BJ (cell line): ENCODE measurements around the gene RAB11FIP4. TPM values are rescaled to one million over a fixed set of nuclear protein-coding genes. Genes with fewer than 3 reads are reported as not detected.

Experiments used
- CTCF ChIA-PET: fragments of 350-600 bp; formaldehyde crosslinking; extraction: SDS; loops from one replicate; lab custom pipeline; 2021; ENCODE audit warnings: antibody characterized with exemption, inconsistent platforms; lab: Yijun Ruan, JAX
- POLR2A ChIA-PET: fragments of 300-600 bp; sonication (Branson Sonifier 250); formaldehyde crosslinking; extraction: SDS; loops from one replicate; lab custom pipeline; 2021; ENCODE audit warnings: antibody characterized with exemption; lab: Charles Lee
- DNase-seq: peaks from one replicate; pipeline ENCODE4 v3.0.0-alpha.2; 2011; ENCODE audit warnings: low read depth
- H3K27me3 ChIP-seq: 2 replicates; pipeline ENCODE4 v1.6.0; 2011; ENCODE audit warnings: low read length; ENCODE audit not compliant: control insufficient read depth, insufficient read depth
- H3K36me3 ChIP-seq: 2 replicates; pipeline ENCODE4 v1.5.1; 2011; ENCODE audit warnings: low read length; ENCODE audit not compliant: control insufficient read depth, insufficient read depth
- H3K4me3 ChIP-seq: 2 replicates; pipeline ENCODE4 v1.5.1; 2011; ENCODE audit warnings: low read depth, mild to moderate bottlenecking, control low read depth, low read length
- polyA plus RNA-seq: library from polyadenylated mRNA; depleted of rRNA; stranded (reverse); fragments of >200 nt; gene quantifications from 2 replicates; pipeline ENCODE4 v1.2.3, GENCODE V29; 2011
- TF ChIP-seq, protein P1 (sequence below): IDR thresholded peaks from 2 replicates; pipeline ENCODE4 v1.5.1; 2011; ENCODE audit warnings: low read depth, mild to moderate bottlenecking, control low read depth, inconsistent platforms, low read length, moderate library complexity; ENCODE audit not compliant: insufficient read depth

The RAB11FIP4 gene
- polyA plus RNA-seq, 1 experiment, result 0.15 TPM

DNA sequence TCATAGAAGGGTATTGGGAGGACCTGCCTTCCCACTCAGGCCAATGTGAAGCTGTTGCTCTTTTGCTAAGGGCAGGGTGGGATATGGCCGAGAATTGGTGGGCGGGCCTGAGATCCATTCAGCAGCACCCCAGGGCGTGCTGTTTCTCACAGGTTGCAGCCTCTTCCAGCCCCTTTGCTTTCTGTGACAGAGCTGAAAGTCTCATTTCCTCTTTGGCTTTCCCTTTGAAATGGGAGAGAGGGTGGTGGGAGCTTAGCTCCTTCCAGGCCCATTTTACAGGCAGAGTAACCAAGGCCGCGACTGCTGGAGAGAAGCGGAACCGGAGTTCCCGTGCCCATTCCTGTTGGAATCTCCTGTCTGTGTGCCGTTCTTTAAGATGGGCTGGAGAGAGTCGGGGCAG lies 183.0 kb downstream of the RAB11FIP4 start:
- DNase-seq, result no peak
- CTCF ChIA-PET, result no interaction called here
- H3K27me3 ChIP-seq, result no peaks in the 10 kb centered on the region
- H3K36me3 ChIP-seq, result peaks cover 20% of the 10 kb centered on the region
- TF ChIP-seq, protein P1, sequence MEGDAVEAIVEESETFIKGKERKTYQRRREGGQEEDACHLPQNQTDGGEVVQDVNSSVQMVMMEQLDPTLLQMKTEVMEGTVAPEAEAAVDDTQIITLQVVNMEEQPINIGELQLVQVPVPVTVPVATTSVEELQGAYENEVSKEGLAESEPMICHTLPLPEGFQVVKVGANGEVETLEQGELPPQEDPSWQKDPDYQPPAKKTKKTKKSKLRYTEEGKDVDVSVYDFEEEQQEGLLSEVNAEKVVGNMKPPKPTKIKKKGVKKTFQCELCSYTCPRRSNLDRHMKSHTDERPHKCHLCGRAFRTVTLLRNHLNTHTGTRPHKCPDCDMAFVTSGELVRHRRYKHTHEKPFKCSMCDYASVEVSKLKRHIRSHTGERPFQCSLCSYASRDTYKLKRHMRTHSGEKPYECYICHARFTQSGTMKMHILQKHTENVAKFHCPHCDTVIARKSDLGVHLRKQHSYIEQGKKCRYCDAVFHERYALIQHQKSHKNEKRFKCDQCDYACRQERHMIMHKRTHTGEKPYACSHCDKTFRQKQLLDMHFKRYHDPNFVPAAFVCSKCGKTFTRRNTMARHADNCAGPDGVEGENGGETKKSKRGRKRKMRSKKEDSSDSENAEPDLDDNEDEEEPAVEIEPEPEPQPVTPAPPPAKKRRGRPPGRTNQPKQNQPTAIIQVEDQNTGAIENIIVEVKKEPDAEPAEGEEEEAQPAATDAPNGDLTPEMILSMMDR, result no peak
- no peak overlapping the region for H3K4me3 ChIP-seq
- POLR2A ChIA-PET, result no interaction called here

DNA sequence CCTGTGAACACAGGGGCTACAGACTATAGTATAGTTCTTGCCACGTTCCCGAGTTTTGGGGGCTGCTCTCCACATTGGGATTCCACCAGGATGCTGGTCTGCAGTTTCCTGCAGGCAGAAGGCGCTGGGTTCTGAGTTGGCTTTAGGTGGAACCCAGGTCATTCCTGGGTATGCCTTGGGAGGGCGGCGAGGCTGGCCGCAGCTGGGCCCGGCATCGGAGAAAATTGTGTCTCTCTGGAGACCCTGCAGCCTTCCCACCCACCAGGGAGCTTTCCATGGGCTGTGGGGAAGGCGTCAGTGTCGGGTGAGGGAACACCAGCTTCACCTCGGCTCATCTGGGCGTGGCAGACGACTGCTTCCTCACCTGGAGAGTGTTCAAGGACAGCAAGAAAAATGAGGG lies 183.6 kb downstream of the RAB11FIP4 start:
- ChIA-PET POLR2A (no interaction called here), CTCF (no interaction called here)
- Histone ChIP-seq H3K27me3 (no peaks in the 10 kb centered on the region), H3K36me3 (peaks cover 20% of the 10 kb centered on the region), H3K4me3 (no peak overlapping the region)
- DNase-seq, result no peak
- TF ChIP-seq, protein P1, result no peak

DNA sequence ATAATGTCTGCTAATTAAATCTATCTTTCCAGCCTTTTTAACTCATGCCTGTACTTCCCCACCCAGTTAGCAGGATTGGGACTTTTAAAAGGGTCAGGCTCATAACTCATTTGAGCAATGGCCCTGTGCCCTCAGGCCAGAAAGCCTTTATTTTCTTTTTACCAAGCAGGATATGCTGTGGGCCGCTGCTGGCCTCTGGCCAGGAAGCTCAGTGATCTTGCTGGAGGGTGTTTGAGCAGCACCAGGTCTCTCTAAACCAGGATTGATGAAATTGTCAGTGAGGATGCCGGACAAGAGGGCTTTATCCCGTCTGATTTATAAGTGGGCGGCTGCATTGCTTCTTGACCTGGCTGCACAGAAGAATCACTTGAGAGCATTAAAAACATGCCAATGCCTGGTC lies 187.8 kb downstream of the RAB11FIP4 start:
- DNase-seq, result no peak
- CTCF ChIA-PET, result no interaction called here
- POLR2A ChIA-PET, result interaction anchor here (0.7 kb wide), 1 partner anchor 9 kb away, joined by 6 read pairs; no protein-coding TSS in a partner anchor
- H3K4me3 ChIP-seq, result no peak overlapping the region
- no peaks in the 10 kb centered on the region for H3K27me3 ChIP-seq
- TF ChIP-seq, protein P1, result no peak
- peaks cover 14% of the 10 kb centered on the region for H3K36me3 ChIP-seq

DNA sequence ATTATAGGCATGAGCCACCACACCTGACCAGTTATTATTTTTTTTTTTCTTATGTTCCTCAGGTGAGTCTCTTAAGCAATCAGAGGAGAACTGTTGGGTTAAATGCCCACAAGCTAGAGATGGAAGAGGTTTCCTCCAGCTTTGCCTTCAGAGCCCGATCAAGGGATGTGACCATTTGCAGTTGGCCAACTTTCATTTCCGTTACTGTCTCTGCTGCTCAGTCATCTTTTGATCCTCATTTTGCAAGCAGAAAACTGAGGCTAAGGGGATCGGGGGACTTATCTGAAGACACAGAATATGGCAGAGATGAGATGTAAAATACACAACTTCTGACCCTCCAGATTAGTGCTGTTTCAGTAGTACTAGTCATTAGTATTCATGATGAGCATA lies 188.8 kb downstream of the RAB11FIP4 start:
- Histone ChIP-seq H3K27me3 (no peaks in the 10 kb centered on the region), H3K36me3 (peaks cover 15% of the 10 kb centered on the region), H3K4me3 (no peak overlapping the region)
- DNase-seq, result no peak
- ChIA-PET CTCF (interaction anchor here (1.9 kb wide), 1 partner anchor 21 kb away, joined by 8 read pairs; no protein-coding TSS in a partner anchor), POLR2A (interaction anchor here (1.3 kb wide), 1 partner anchor 116 kb away, joined by 3 read pairs; no protein-coding TSS in a partner anchor)
- TF ChIP-seq, protein P1, result no peak

DNA sequence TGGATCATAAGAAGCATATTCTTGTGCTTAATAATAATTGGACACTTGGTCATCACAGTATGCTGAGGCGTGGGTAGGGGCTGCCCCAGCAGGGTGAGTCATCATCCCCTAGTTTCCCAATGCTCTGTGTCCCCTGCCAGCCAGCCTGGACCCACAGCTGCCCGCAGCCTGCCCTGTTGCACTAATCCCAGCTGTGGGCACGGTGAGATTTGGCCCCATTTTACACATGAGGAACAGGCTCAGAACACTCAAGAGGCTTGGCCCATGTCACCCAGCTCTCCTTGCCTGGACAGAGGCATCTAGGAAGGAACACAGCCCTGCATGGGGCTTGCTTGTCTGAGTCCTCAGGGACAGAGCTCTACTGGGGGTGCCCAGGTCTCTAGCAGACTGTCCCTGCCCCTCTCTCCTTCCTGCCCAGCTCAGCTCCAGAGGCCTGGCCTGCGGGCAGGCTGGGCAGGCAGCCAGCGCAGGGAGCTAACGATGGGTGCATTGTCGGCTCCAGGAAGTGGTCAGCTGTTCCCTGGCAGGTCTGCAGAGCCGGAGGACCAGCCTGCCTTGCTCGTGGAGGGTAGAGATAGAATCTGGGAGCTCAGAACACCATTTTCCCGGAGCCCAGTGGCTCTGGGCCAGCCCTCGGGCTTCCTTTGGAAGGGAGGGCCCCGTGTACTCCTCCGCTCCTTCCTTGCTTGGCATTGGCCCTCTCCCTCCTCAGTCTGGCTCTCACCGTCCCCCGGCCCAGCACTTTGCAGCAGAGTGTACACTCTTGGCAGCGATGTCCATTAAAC lies 189.4 kb downstream of the RAB11FIP4 start:
- Histone ChIP-seq H3K4me3 (no peak overlapping the region), H3K36me3 (peaks cover 17% of the 10 kb centered on the region), H3K27me3 (no peaks in the 10 kb centered on the region)
- ChIA-PET CTCF (interaction anchor here (1.3 to 1.9 kb wide), 4 partner anchors 10 to 22 kb away, joined by 3 to 8 read pairs (median 4); no protein-coding TSS in a partner anchor), POLR2A (interaction anchor here (0.6 to 1.3 kb wide), 2 partner anchors 108 to 115 kb away, joined by 3 read pairs; no protein-coding TSS in a partner anchor)
- DNase-seq, result no peak
- TF ChIP-seq, protein P1, result no peak
